Left ventricle myocardium superior (tissue), 1 donor: Measurements from ENCODE around the gene UBA6. TPM values are rescaled to one million over a fixed set of nuclear protein-coding genes. Genes with fewer than 3 reads are reported as not detected.

Experiments
- ATAC-seq: fragments of 200-7000 bp; cut with Tn5 transposase; one replicate; pipeline ENCODE4 v1.9.1; 2020; ENCODE audit warnings: mild to moderate bottlenecking, moderate library complexity
- DNase-seq: peaks from one replicate; pipeline ENCODE4 v3.0.0-alpha.2; 2020
- intact Hi-C: fragments of 100-400 bp; cut with micrococcal nuclease; formaldehyde crosslinking; loops from one replicate; pipeline ENCODE4 v1.11.0; 2022
- total RNA-seq: library from RNA; stranded (reverse); fragmentation: NEBNext Ultra II Directional; extraction: Animal tissue kit (Norgen Biotek cat#: 25700); gene quantifications from one replicate; pipeline ENCODE4 v1.2.1, GENCODE V29; 2021
- donor health status: DM: no; HTN: yes; CAD: no; lungs with severe emphysema.

UBA6 gene
- total RNA-seq, 1 donor from 2014 or later = 19.1 TPM

DNA sequence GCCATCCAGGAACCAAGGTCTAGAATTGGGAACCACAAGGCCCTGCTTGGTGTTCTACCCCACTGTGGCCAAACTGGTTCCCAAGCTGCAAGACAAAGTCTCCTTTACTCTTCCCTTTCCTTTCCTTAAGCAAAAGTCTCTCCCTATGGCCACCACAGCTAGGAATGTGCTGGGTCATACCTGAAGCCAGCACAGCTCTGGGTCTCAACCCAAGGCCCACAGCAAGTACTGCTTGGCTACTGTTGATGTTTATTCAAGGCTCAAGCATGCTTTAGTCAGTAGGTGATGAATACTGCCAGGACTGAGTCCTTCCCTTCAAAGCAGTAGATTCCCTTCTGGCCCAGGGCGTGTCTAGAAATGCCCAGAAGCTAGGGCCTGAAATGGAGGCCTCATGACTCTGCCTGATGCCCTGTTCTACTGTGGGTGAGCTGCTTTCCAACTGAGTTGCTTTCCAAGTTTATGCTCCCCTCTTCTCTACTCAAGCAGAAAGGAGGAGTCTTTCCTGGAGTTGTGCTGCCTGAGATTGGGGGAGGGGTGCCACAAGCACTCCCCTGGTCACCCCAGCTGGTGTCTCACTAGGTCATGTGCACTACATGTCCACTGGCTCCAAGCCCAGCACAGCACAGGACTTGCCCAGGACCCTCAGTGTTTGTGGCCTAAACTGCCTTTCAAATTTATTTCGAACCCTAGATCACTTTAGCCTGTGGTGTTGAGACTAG is 97.5 kb downstream of the UBA6 start:
- no peak for DNase-seq
- no peak for ATAC-seq
- intact Hi-C loops = no loop called here

DNA sequence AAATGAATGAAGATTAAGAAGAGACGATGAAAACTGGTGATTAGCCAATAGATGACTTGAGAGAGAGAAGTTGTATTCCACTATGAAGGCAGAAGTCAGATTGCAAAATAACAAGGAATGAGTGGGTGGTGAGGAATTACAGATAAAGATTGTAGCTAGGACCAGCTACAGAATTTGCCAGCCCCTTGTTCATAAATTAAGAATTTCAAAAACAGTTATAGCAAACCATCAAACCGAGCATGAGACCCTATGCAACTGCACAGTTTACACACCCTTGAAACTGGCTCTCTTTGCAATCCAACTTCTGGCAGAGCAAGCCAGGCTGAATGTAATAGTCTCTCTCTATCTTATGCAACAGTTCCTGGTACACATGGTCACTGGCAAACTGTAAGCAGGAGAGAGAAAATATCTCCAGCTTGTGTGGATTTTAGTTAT is 107.2 kb downstream of the UBA6 start:
- intact Hi-C loops = no loop called here
- DNase-seq (no peak), ATAC-seq (peak; percentile 84)

DNA sequence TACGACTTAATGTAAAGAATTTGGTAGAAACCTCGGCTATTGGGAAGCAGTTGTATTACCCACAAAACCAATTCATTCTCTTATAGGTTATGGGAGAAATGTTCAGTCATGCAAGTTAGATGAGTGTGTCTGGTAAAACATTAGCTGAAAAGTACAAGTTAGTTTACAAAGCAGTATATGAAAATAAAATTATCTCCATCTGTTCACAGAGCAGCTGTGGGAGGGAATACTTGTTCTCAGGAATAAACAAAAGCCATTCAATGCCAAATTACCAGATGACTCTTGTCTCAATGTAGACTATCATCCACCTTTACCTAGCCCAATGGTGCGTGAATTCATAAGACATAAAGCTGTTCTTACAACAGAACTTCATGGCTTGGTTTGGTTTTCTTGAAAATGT is 113.8 kb downstream of the UBA6 start:
- no peak for ATAC-seq
- intact Hi-C loops = no loop called here
- no peak for DNase-seq

DNA sequence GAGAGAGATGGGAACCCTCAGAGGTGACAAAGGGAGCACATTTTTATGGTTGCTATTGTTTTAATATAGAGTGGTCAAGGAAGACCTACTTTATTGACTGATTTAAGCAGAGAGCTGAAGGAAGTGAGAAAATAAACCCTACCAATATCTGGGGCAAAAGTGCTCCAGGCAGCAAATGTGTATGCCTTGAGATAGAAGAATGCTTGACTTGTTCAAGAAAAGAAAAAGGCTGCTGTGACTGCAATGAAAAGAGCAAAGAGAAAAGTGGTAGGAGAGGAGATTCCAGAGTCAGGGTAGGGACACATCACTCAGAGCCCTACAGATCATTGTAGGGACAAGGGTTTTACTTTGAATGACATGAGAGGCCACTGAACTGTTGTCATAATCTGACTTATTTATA is 116.5 kb downstream of the UBA6 start:
- no peak for ATAC-seq
- DNase-seq = no peak
- intact Hi-C loops = no loop called here

DNA sequence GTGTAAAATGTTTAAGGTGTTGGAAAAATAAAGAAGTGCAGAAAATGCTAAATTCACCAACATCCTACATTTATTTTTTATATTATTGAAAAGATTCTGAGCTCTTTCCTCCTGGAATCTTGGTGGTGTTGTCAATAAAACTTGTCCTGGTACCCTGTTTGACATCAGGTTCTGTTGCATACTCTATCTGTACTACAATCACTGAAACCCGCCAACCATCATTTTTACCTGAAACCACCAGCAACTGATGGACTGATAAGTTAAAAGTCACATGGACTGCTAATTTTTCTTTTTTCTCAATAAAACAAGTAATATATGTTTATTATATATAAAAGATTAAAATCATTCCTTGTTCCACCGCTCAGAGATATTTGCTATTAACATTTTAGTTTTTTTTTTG is 119.0 kb downstream of the UBA6 start:
- DNase-seq (no peak), ATAC-seq (no peak)
- intact Hi-C loops = no loop called here

DNA sequence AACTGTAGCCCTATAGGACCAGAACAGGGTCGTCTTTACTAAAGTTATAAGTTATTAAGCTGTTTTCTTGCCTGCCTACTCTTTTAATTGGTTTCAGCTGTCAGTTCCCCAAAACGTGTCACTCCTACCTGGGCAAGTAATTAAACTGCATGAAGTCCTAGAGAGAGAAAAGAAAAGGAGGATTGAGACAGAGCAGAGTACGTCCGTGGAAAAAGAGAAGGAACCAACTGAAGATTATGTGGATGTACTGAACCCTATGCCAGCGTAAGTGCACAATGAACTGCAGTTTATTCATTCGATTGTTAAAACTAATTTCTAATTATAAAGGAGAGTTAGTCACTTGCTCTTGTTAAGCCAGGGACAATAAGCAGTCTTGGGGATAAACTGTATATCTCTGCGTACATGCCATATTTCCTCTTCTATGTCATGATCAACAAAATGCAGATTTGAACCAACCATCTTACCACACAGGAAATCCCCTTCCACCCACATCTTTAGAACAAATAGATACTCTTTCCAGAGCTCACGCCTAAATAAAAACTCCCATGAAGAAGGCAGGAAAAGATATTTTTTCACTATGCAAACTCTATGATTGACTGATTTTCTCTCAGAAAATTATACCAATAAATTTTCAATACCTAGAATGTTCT is 119.6 kb downstream of the UBA6 start:
- no peak for ATAC-seq
- DNase-seq = no peak
- intact Hi-C loops = no loop called here

DNA sequence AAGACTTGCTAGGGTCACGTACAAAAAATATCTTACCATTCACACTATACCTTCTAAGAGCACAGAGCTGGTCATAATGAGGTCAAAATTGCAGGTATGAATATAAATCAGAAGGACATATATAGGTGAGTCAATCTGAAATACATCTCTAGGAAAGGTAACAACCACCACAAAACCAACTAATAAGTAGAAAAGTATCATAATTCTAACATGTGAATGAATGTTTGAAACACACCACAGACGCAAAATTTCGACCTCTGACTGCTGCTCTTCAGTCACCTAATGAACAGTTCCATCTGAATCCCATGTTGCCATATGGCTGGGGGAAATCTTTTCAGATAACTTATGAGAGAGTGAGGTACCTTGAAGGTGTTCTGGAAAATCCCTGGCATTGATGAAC is 120.4 kb downstream of the UBA6 start:
- DNase-seq (no peak), ATAC-seq (no peak)
- intact Hi-C loops = no loop called here

DNA sequence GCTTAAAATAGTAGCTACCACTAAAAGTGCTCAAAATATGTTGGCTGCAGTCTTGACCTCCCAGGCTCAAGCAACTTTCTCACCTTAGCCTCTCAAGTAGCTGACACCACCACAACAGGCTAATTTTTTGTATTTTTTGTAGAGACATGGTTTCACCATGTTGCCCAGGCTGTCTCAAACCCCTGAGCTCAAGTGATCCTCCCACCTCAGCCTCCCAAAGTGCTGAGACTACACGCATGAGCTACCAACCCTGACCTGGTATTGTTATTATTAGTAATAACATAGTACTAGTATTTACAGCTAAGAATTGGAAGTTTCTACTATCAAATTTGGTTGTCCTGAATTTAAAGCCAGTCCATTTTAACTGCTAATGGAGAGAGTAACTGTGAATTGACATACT is 124.4 kb downstream of the UBA6 start:
- ATAC-seq (no peak), DNase-seq (no peak)
- intact Hi-C loops = no loop called here

DNA sequence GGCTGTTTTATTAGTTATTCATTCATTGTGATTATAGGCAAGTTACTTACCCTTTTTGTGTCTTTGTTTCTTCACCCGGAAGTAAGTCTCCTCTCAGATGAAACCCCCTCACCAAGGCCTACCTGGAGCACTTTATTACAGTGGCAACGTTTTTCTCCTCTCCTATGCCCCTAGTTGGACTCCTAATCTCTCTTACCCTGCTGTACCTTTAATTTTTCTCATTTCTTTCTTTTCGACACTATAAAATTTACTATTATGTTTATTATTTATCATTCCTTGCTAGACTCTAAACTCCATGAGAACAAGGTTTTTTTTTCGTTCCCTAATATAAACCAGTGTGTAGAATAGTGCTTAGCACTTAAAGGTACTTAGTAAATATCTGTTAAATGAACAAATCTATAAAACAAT is 124.9 kb downstream of the UBA6 start:
- no peak for DNase-seq
- ATAC-seq = no peak
- intact Hi-C loops = no loop called here

DNA sequence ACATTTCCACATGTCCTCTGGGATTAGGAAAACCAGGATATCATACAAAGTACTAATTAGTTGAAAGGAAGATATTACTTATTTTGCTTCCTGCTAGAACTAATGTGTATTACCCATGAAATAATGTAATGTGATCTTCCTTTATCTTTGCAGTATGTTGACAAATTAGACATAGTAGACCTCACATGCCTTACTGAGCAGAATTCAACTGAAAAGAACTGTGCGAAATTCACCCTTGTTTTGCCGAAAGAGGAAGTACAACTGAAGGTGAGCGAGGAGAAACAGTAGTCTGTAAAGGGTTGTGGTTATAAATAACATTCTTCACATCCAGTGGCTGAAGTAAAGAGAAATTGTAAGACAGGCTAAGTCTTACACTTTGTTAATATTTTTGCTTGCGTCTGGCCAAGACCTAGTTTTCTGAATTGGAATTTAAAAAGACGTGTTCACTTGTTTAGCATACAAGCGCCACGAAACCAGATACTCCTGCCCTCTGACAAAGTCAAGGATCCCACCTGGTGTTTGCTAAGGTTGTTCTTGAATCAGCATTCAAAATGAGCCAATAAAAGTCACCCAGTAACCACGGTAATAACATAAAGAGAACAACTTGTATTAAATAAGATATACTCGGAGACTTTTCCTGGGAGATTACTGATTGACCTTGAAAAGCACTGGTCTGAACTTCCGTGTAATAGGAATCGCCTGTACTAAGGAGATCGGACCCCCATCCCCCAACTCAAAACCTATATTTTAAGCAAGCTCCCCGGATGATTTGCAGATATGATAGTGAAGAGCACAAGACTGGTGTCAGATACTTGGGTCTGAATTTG is 125.5 kb downstream of the UBA6 start:
- intact Hi-C loops = no loop called here
- no peak for ATAC-seq

DNA sequence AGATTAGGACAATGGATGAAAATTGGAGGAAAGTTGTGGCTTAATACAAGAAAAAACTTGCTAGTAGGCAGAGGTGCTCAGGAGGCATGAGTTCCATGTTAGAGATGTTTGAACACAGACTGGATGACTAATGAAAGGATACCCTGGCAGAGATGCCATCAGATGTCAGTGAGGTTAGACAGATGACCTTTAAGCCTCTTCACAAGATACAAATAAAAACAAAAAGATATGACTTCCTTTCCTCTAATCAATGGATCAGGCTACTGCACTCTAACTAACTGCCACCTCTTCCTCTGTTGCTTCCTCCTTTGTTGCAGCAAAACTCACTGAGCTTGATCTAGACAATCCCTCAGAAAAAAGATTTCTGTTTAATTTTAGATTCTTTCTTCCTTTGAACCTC is 127.8 kb downstream of the UBA6 start:
- ATAC-seq (no peak), DNase-seq (no peak)
- intact Hi-C loops = no loop called here

More for the DNA sequence above, 125.5 kb downstream of the UBA6 start:
- no peak for DNase-seq

DNA sequence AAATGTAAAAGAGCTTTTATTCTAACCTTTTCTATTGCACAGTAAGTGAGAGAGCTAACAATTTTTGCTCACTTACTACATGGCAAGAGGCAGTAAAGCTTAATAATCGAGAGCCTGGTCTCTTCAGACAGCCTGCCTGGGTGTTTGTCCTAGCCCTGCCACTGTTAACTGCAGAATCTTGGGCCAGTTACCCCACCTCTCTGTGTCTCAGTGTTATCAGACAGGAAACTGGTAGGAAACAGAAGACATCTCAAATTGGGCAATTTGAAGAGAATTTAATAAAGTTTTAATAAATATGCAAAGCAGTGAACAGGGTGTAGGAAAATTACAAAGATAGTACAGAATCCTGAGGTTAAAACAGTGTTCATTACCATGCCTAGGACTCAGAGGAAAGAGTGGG is 129.0 kb downstream of the UBA6 start:
- DNase-seq = no peak
- intact Hi-C loops = no loop called here

DNA sequence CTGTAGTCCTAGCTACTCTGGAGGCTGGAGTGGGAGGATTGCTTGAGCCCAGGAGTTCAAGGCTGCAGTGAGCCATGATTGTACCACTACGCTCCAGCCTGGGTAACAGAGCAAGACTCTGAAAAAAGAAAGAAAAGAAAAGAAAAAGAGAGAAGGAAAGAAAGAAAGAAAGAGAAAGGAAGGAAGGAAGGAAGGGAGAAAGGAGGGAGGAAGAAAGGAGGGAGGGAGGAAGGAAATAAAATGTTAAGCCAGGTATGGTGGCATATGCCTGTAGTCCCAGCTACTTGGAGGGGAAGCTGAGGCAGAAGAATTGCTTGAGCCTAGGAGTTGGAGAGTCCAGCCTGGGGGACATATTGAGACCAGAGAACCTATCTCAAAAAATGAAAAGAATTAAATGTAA is 130.4 kb downstream of the UBA6 start:
- ATAC-seq = no peak
- intact Hi-C loops = no loop called here
- DNase-seq = no peak

More for the DNA sequence above, 129.0 kb downstream of the UBA6 start:
- ATAC-seq = no peak

DNA sequence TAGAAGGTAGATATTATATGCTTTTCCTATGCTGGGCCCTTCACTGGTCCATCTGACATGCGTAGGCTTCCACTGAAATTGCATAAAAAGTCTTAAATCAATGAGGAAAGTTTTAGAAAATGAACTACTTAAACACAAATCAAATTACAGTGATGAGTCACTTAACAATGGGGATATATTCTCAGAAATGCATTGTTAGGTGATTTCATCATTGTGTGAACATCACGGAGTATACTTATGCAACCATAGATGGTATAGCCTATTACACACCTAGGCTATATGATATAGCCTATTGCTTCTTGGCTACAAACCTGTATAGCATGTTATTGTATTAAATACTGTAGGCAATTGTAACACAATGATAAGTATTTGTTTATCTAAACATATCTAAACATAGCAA is 132.1 kb downstream of the UBA6 start:
- no peak for ATAC-seq
- DNase-seq = no peak
- intact Hi-C loops = no loop called here

DNA sequence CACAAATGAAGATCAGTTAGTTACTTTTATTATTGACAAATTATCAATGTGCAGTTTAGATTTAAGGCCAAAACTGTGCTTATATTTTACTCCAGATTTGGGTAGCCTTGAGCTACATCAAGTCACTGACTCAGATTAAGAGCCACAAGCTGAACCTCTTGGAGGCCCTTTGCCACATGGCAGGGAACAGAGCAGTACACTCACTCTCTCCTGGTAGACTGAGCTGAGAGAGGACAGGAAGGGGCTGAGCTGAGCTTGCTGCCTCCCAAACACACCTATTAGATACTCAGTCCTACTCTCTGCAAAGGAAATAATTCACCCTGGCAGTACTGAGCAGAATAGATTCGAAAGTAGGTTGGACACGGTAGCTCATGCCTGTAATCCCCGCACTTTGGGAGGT is 134.6 kb downstream of the UBA6 start:
- DNase-seq (no peak), ATAC-seq (no peak)
- intact Hi-C loops = no loop called here

DNA sequence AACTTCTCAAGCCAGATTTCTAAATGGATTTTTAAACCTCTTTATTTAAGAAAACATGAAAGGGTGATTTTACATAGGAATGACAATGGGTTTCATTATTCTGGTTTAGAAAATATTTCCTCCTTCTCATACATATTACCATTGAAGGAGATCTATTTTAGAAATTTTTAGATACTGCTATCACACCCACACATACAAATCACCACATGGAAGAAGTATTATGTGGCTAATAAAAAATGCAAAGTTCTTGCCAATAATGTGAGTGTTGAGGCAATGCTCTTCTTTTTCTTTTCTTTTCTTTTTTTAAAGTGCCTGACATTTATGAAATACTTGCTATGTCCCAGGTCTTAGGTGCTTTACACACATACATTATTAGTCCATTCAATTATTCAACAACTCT is 135.7 kb downstream of the UBA6 start:
- DNase-seq (no peak), ATAC-seq (no peak)
- intact Hi-C loops = no loop called here
